AG09319 (cell line): ENCODE data around the gene PFKFB2.

Source experiments
- DNase-seq: peaks from one replicate; pipeline ENCODE4 v3.0.0-alpha.2; 2010; ENCODE audit warnings: low read depth; ENCODE audit errors: extremely low read depth
- CTCF ChIP-seq: IDR thresholded peaks from 2 replicates; pipeline ENCODE4 v1.5.1; 2011; ENCODE audit warnings: low read depth, mild to moderate bottlenecking, inconsistent platforms, low read length, moderate library complexity

The PFKFB2 gene

GRCh38 chr1:207009945-207010344 lies 43.1 kb upstream of the PFKFB2 start:
- TF ChIP-seq CTCF: no peak
- DNase-seq: no peak

GRCh38 chr1:207010726-207011125 lies 42.3 kb upstream of the PFKFB2 start:
- TF ChIP-seq CTCF: no peak
- DNase-seq: no peak

- TF ChIP-seq CTCF: no peak
- no peak for DNase-seq
These were observed 39.6 kb upstream of the PFKFB2 start for GRCh38 chr1:207013321-207014085.

- no peak for DNase-seq
- TF ChIP-seq CTCF: no peak
These were observed 38.3 kb upstream of the PFKFB2 start for GRCh38 chr1:207014728-207015127.

- no peak for TF ChIP-seq CTCF
- no peak for DNase-seq
These were observed 37.3 kb upstream of the PFKFB2 start for GRCh38 chr1:207015791-207016190.

- TF ChIP-seq CTCF: no peak
- DNase-seq: no peak
These were observed 35.2 kb upstream of the PFKFB2 start for GRCh38 chr1:207017615-207018559.

- TF ChIP-seq CTCF: no peak
These were observed 34.4 kb upstream of the PFKFB2 start for GRCh38 chr1:207018707-207019106.

More at GRCh38 chr1:207018707-207019106, 34.4 kb upstream of the PFKFB2 start:
- DNase-seq: no peak
